Naive thymus-derived CD4-positive, alpha-beta T cell (primary cell): Measurements from ENCODE around the gene SLC43A3. TPM values are rescaled to one million over a fixed set of nuclear protein-coding genes. Genes with fewer than 3 reads are reported as not detected.

ENCODE experiments used
- ATAC-seq: fragments of 150-1000 bp; cut with Tn5 transposase; 2 replicates; pipeline ENCODE4 v1.10.0; 2021; ENCODE audit warnings: mild to moderate bottlenecking, moderate library complexity
- CTCF ChIA-PET: fragments of 350-600 bp; sonication (Branson Sonifier 250); formaldehyde crosslinking; loops from one replicate; lab custom pipeline; 2021; ENCODE audit warnings: antibody characterized with exemption; lab: Charles Lee
- POLR2A ChIA-PET: fragments of 350-600 bp; sonication (Branson Sonifier 250); formaldehyde crosslinking; loops from one replicate; lab custom pipeline; 2021; ENCODE audit warnings: antibody characterized with exemption, inconsistent platforms; lab: Charles Lee
- DNase-seq, 9 donors: peaks; one replicate each; pipeline versions ENCODE4 v3.0.0 to v3.0.0-alpha.2; 2020 to 2022; ENCODE audit warnings: mixed read lengths in 1 of 9
- H3K27ac ChIP-seq: one replicate; pipeline ENCODE4 v1.7.0; 2013; ENCODE audit warnings: mild to moderate bottlenecking, low read depth, low read length, moderate library complexity
- H3K27me3 ChIP-seq, 2 donors: one replicate each; pipeline ENCODE4 v1.7.0; 2013; ENCODE audit warnings: low read length in 2 of 2, mild to moderate bottlenecking in 2 of 2, moderate library complexity in 2 of 2; ENCODE audit not compliant: control insufficient read depth in 2 of 2, insufficient read depth in 2 of 2
- H3K36me3 ChIP-seq, 3 experiments: 1 replicate in 2 of 3; 2 replicates in 1 of 3; pipeline ENCODE4 v1.7.0; 2013; ENCODE audit warnings: low read length in 3 of 3, mild to moderate bottlenecking in 3 of 3, moderate library complexity in 1 of 3; ENCODE audit not compliant: insufficient read depth in 3 of 3, control insufficient read depth in 2 of 3
- H3K4me1 ChIP-seq, 2 donors: one replicate each; pipeline ENCODE4 v1.7.0; 2013; ENCODE audit warnings: low read length in 2 of 2, mild to moderate bottlenecking in 2 of 2, moderate library complexity in 1 of 2; ENCODE audit not compliant: control insufficient read depth in 2 of 2, insufficient read depth in 2 of 2
- H3K4me3 ChIP-seq: 2 replicates; pipeline ENCODE4 v1.7.0; 2013; ENCODE audit warnings: mild to moderate bottlenecking, low read length
- H3K9me3 ChIP-seq, 3 experiments: 1 replicate in 2 of 3; 2 replicates in 1 of 3; pipeline ENCODE4 v1.7.0; 2013; ENCODE audit warnings: low read length in 3 of 3; ENCODE audit not compliant: control insufficient read depth in 2 of 3
- H3K27ac Mint-ChIP-seq, 9 donors: one replicate each; pipeline ENCODE4 v1.8.0; 2020 to 2022; ENCODE audit warnings: mixed read lengths in 9 of 9, mild to moderate bottlenecking in 8 of 9, moderate library complexity in 5 of 9, inconsistent platforms in 2 of 9
- H3K27me3 Mint-ChIP-seq, 5 donors: one replicate each; pipeline ENCODE4 v1.8.0; 2021 to 2022; ENCODE audit warnings: mixed read lengths in 5 of 5, mild to moderate bottlenecking in 1 of 5
- H3K36me3 Mint-ChIP-seq, 5 donors: one replicate each; pipeline ENCODE4 v1.8.0; 2020 to 2022; ENCODE audit warnings: mixed read lengths in 5 of 5, mild to moderate bottlenecking in 3 of 5, inconsistent platforms in 1 of 5
- H3K4me1 Mint-ChIP-seq, 7 donors: one replicate each; pipeline ENCODE4 v1.8.0; 2020 to 2022; ENCODE audit warnings: mixed read lengths in 7 of 7, mild to moderate bottlenecking in 3 of 7, inconsistent platforms in 1 of 7
- H3K4me3 Mint-ChIP-seq, 10 donors: one replicate each; pipeline ENCODE4 v1.8.0; 2020 to 2022; ENCODE audit warnings: mild to moderate bottlenecking in 10 of 10, mixed read lengths in 10 of 10, moderate library complexity in 6 of 10, inconsistent platforms in 2 of 10
- H3K9me3 Mint-ChIP-seq, 11 donors: one replicate each; pipeline ENCODE4 v1.8.0; 2020 to 2022; ENCODE audit warnings: mixed read lengths in 11 of 11, mild to moderate bottlenecking in 4 of 11, inconsistent platforms in 1 of 11, moderate library complexity in 1 of 11
- intact Hi-C, 2 donors: fragments of 100-400 bp; cut with micrococcal nuclease; formaldehyde crosslinking; loops; one replicate each; pipeline ENCODE4 v1.15.1; 2023
- polyA plus RNA-seq, 2 donors: library from polyadenylated mRNA; unstranded; fragments of 300-500 nt; fragmentation: Illumina TruSeq; gene quantifications; one replicate each; pipeline ENCODE4 v1.2.3, GENCODE V29; 2021
- total RNA-seq, 6 experiments: library from RNA in 5 of 6; stranded (reverse) in 5 of 6; gene quantifications; 1 replicate in 5 of 6; 2 replicates in 1 of 6; pipeline ENCODE4 v1.2.3 and lab custom pipeline; 2021 to 2026

The SLC43A3 gene
- total and polyA plus RNA-seq, 7 experiments from 2014 or later, result 10.0 to 67.9 (median 12.2) TPM

- no peak overlapping the region for H3K4me3 Mint-ChIP-seq
- peaks cover 0 to 5% (median 0%) of the 10 kb centered on the region in 11 donors for H3K9me3 Mint-ChIP-seq
- H3K4me1 Mint-ChIP-seq, result peaks cover 0 to 2% (median 0%) of the 10 kb centered on the region in 7 donors
- CTCF ChIA-PET, result interaction anchor here (1.7 kb wide), 1 partner anchor 11 kb away, joined by 6 read pairs; no protein-coding TSS in a partner anchor
- ATAC-seq (no peak), DNase-seq (no peak)
- peaks cover 0 to 22% (median 14%) of the 10 kb centered on the region in 5 donors for H3K27me3 Mint-ChIP-seq
- H3K36me3 Mint-ChIP-seq, result no peaks in the 10 kb centered on the region
- Histone ChIP-seq H3K36me3 (no peaks in the 10 kb centered on the region), H3K4me1 (no peaks in the 10 kb centered on the region), H3K4me3 (no peak overlapping the region), H3K27ac (no peak overlapping the region), H3K27me3 (no peaks in the 10 kb centered on the region), H3K9me3 (no peaks in the 10 kb centered on the region)
- H3K27ac Mint-ChIP-seq, result no peak overlapping the region
- intact Hi-C loops, result no loop called here
- POLR2A ChIA-PET, result no interaction called here
Measured at GRCh38 chr11:57444362-57445121, 17.6 kb upstream of the SLC43A3 start.

- H3K36me3 Mint-ChIP-seq, result no peaks in the 10 kb centered on the region
- H3K36me3 ChIP-seq, result no peaks in the 10 kb centered on the region
- CTCF ChIA-PET, result interaction anchor here (2.7 kb wide), 1 partner anchor 17 kb away, joined by 11 read pairs; no protein-coding TSS in a partner anchor
- no peak overlapping the region for H3K27ac Mint-ChIP-seq
- no peak for ATAC-seq
- H3K9me3 Mint-ChIP-seq, result peaks cover 0 to 2% (median 0%) of the 10 kb centered on the region in 11 donors
- no peaks in the 10 kb centered on the region for H3K4me1 Mint-ChIP-seq
- no peak overlapping the region for H3K4me3 Mint-ChIP-seq
- H3K27me3 Mint-ChIP-seq, result peaks cover 0 to 11% (median 7%) of the 10 kb centered on the region in 5 donors
- POLR2A ChIA-PET, result no interaction called here
- intact Hi-C loops, result no loop called here
- no peaks in the 10 kb centered on the region for H3K4me1 ChIP-seq
- no peak overlapping the region for H3K4me3 ChIP-seq
- no peaks in the 10 kb centered on the region for H3K27me3 ChIP-seq
- no peak overlapping the region for H3K27ac ChIP-seq
- DNase-seq, result no peak
- H3K9me3 ChIP-seq, result no peaks in the 10 kb centered on the region
Measured at GRCh38 chr11:57440744-57441414, 14.0 kb upstream of the SLC43A3 start.

GRCh38 chr11:57439786-57440185, 12.9 kb upstream of the SLC43A3 start:
- Mint-ChIP-seq H3K4me1 (peaks cover 0 to 2% (median 0%) of the 10 kb centered on the region in 7 donors), H3K27ac (no peak overlapping the region), H3K36me3 (no peaks in the 10 kb centered on the region), H3K9me3 (no peaks in the 10 kb centered on the region), H3K4me3 (no peak overlapping the region), H3K27me3 (peaks cover 0 to 8% (median 4%) of the 10 kb centered on the region in 5 donors)
- intact Hi-C loops, result no loop called here
- Histone ChIP-seq H3K4me3 (no peak overlapping the region), H3K27ac (no peak overlapping the region), H3K9me3 (no peaks in the 10 kb centered on the region), H3K27me3 (no peaks in the 10 kb centered on the region), H3K36me3 (no peaks in the 10 kb centered on the region), H3K4me1 (no peaks in the 10 kb centered on the region)
- ChIA-PET POLR2A (no interaction called here), CTCF (interaction anchor here (0.8 to 2.7 kb wide), 2 partner anchors 18 to 1700 kb away, joined by 4 to 11 read pairs; no protein-coding TSS in a partner anchor)
- DNase-seq, result no peak
- ATAC-seq, result no peak

GRCh38 chr11:57438345-57439285, 11.7 kb upstream of the SLC43A3 start:
- CTCF ChIA-PET, result interaction anchor here (0.7 kb wide), 1 partner anchor 15 kb away, joined by 3 read pairs; no protein-coding TSS in a partner anchor
- no peak overlapping the region for H3K4me3 ChIP-seq

GRCh38 chr11:57436031-57436430, 9.1 kb upstream of the SLC43A3 start:
- H3K4me1 ChIP-seq, result no peaks in the 10 kb centered on the region
- Mint-ChIP-seq H3K27me3 (peaks cover 0 to 4% (median 0%) of the 10 kb centered on the region in 5 donors), H3K27ac (no peak overlapping the region), H3K9me3 (no peaks in the 10 kb centered on the region), H3K36me3 (no peaks in the 10 kb centered on the region), H3K4me3 (no peak overlapping the region), H3K4me1 (peaks cover 0 to 10% (median 0%) of the 10 kb centered on the region in 7 donors)
- intact Hi-C loops, result no loop called here
- no peaks in the 10 kb centered on the region for H3K27me3 ChIP-seq
- ChIA-PET CTCF (no interaction called here), POLR2A (no interaction called here)
- DNase-seq (no peak), ATAC-seq (no peak)
- H3K27ac ChIP-seq, result no peak overlapping the region
- no peaks in the 10 kb centered on the region for H3K36me3 ChIP-seq
- H3K4me3 ChIP-seq, result no peak overlapping the region
- no peaks in the 10 kb centered on the region for H3K9me3 ChIP-seq

More at GRCh38 chr11:57438345-57439285, 11.7 kb upstream of the SLC43A3 start:
- DNase-seq, result no peak
- POLR2A ChIA-PET, result no interaction called here
- Mint-ChIP-seq H3K4me3 (no peak overlapping the region), H3K27ac (no peak overlapping the region), H3K36me3 (no peaks in the 10 kb centered on the region), H3K27me3 (peaks cover 0 to 4% (median 0%) of the 10 kb centered on the region in 5 donors), H3K4me1 (peaks cover 0 to 6% (median 0%) of the 10 kb centered on the region in 7 donors), H3K9me3 (no peaks in the 10 kb centered on the region)
- no peaks in the 10 kb centered on the region for H3K27me3 ChIP-seq
- no peak overlapping the region for H3K27ac ChIP-seq
- intact Hi-C loops, result no loop called here
- ATAC-seq, result no peak
- H3K36me3 ChIP-seq, result no peaks in the 10 kb centered on the region
- H3K4me1 ChIP-seq, result no peaks in the 10 kb centered on the region
- no peaks in the 10 kb centered on the region for H3K9me3 ChIP-seq
